Neutrophil (primary cell): ENCODE results near the gene LRRC8E.

Experiments used
- H3K27ac ChIP-seq: fragments of 200-600 bp; sonication (generic); 2 replicates; pipeline ENCODE4 v1.5.1; 2016; ENCODE audit warnings: mild to moderate bottlenecking, moderate library complexity
- H3K27me3 ChIP-seq: fragments of 200-600 bp; sonication (generic); 2 replicates; pipeline ENCODE4 v1.6.0; 2016; ENCODE audit warnings: mild to moderate bottlenecking
- H3K36me3 ChIP-seq: fragments of 200-600 bp; sonication (generic); 2 replicates; pipeline ENCODE4 v1.5.1; 2017
- H3K4me1 ChIP-seq, 2 experiments: fragments of 200-600 bp in 1 of 2; sonication (generic) in 1 of 2; 1 replicate in 1 of 2; 2 replicates in 1 of 2; pipeline versions ENCODE4 v1.5.1 to v1.6.1; 2013 to 2016; ENCODE audit warnings: low read depth in 1 of 2, low read length in 1 of 2, mild to moderate bottlenecking in 1 of 2, moderate library complexity in 1 of 2; ENCODE audit not compliant: control insufficient read depth in 1 of 2, insufficient read depth in 1 of 2
- H3K4me3 ChIP-seq, 2 experiments: fragments of 200-600 bp in 1 of 2; sonication (generic) in 1 of 2; 1 replicate in 1 of 2; 2 replicates in 1 of 2; pipeline ENCODE4 v1.5.1; 2013 to 2016; ENCODE audit warnings: low read depth in 1 of 2, low read length in 1 of 2, mild to moderate bottlenecking in 1 of 2, moderate library complexity in 1 of 2
- H3K9me3 ChIP-seq: fragments of 200-600 bp; sonication (generic); 2 replicates; pipeline ENCODE4 v1.5.1; 2016
- TF ChIP-seq, protein P1 (sequence below): fragments of 200-600 bp; sonication (generic); IDR thresholded peaks from 2 replicates; pipeline ENCODE4 v1.5.1; 2016; ENCODE audit warnings: antibody characterized with exemption

LRRC8E gene

DNA sequence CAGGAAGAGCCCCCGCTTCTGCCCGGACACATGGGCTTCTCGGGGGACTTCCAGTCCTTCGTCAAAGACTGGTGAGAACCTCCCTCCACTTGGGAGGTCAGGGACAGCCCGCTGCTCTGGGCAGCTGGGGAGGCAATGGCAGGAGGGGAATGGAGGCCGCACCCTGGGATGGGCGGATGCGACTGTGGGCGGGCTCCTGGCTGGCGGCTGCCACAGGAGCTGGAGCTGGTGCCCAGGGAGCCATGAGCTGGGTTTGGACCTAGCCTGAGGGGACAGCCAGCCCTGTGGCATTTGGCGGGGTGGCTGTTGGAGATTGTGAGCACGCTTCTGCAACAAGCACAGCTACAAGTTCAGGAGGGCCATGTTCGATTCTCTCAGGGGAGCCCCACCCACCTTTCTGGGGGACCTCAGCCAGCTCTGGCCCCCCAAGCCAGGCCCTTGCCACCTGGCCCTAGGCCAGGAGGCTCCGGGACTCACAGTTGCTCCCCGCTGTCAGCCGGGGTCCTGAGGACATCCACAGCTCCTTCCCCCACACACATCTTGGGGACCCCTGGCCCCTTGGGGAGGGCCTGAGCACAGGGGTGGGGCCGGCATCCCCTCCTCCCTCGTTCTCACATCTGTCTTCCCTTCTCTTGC lies 23.3 kb downstream of the LRRC8E start:
- H3K4me3 ChIP-seq, result no peak overlapping the region
- no peaks in the 10 kb centered on the region for H3K9me3 ChIP-seq
- H3K36me3 ChIP-seq, result peaks cover 50% of the 10 kb centered on the region
- H3K27ac ChIP-seq, result no peak overlapping the region
- H3K4me1 ChIP-seq, result peaks cover 5 to 12% of the 10 kb centered on the region in 2 experiments
- TF ChIP-seq, protein P1, sequence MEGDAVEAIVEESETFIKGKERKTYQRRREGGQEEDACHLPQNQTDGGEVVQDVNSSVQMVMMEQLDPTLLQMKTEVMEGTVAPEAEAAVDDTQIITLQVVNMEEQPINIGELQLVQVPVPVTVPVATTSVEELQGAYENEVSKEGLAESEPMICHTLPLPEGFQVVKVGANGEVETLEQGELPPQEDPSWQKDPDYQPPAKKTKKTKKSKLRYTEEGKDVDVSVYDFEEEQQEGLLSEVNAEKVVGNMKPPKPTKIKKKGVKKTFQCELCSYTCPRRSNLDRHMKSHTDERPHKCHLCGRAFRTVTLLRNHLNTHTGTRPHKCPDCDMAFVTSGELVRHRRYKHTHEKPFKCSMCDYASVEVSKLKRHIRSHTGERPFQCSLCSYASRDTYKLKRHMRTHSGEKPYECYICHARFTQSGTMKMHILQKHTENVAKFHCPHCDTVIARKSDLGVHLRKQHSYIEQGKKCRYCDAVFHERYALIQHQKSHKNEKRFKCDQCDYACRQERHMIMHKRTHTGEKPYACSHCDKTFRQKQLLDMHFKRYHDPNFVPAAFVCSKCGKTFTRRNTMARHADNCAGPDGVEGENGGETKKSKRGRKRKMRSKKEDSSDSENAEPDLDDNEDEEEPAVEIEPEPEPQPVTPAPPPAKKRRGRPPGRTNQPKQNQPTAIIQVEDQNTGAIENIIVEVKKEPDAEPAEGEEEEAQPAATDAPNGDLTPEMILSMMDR, result no peak
- H3K27me3 ChIP-seq, result peaks cover 30% of the 10 kb centered on the region

GRCh38 chr19:7912144-7912696 lies 23.9 kb downstream of the LRRC8E start:
- Histone ChIP-seq H3K4me3 (no peak overlapping the region), H3K36me3 (peaks cover 50% of the 10 kb centered on the region), H3K27ac (no peak overlapping the region), H3K9me3 (no peaks in the 10 kb centered on the region), H3K27me3 (peaks cover 36% of the 10 kb centered on the region), H3K4me1 (peaks cover 10 to 18% of the 10 kb centered on the region in 2 experiments)
- TF ChIP-seq, protein P1, result no peak

GRCh38 chr19:7912697-7913564 lies 24.6 kb downstream of the LRRC8E start:
- no peaks in the 10 kb centered on the region for H3K9me3 ChIP-seq
- TF ChIP-seq, protein P1, result no peak

DNA sequence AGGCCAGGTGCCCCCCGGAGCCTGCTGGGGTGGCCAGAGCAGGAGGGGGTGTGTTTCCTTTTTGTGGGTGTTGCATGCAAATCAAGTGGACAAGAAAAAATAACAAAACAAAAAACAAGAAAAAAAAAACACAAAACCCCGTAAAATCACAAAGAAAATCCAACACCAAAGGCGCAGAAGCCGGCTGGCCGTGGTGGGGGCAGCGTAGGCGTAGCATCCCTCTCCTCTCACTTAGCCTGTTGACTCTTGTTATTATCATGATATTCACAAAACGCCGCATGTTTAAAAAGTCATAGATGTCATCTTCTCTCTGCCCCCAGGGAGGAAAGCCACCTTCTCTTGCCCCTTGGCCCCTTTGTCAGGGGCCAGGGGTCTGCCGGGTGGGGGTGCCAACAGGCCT lies 25.3 kb downstream of the LRRC8E start:
- TF ChIP-seq, protein P1, result no peak
- Histone ChIP-seq H3K9me3 (no peaks in the 10 kb centered on the region), H3K36me3 (peaks cover 48% of the 10 kb centered on the region), H3K27me3 (peaks cover 50% of the 10 kb centered on the region), H3K4me1 (peaks cover 17 to 27% of the 10 kb centered on the region in 2 experiments), H3K4me3 (no peak overlapping the region), H3K27ac (no peak overlapping the region)

More at GRCh38 chr19:7912697-7913564, 24.6 kb downstream of the LRRC8E start:
- Histone ChIP-seq H3K4me3 (no peak overlapping the region), H3K27me3 (peaks cover 43% of the 10 kb centered on the region), H3K36me3 (peaks cover 50% of the 10 kb centered on the region), H3K27ac (no peak overlapping the region), H3K4me1 (peaks cover 17 to 25% of the 10 kb centered on the region in 2 experiments)

DNA sequence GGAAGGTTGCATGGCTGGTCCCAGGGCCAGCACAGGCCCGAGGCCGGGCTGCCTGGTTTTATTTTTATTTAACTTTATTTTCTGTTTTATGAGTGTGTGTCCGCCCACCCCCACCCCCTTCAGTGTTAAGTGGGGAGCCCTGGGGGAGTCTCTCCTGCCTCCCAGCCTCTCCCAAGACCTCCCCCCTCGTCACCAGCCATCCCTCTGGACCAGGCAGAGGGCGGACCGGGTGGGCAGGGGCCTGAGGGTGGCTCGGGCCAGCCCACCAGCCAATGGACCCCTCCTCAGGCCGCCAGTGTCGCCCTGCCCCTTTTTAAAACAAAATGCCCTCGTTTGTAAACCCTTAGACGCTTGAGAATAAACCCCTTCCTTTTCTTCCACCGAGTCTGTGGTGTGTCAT lies 25.8 kb downstream of the LRRC8E start:
- peaks cover 44% of the 10 kb centered on the region for H3K36me3 ChIP-seq
- H3K27ac ChIP-seq, result no peak overlapping the region
- no peak overlapping the region for H3K4me3 ChIP-seq
- H3K27me3 ChIP-seq, result peaks cover 55% of the 10 kb centered on the region
- TF ChIP-seq, protein P1, result no peak
- no peaks in the 10 kb centered on the region for H3K9me3 ChIP-seq
- peaks cover 17 to 27% of the 10 kb centered on the region in 2 experiments for H3K4me1 ChIP-seq
